H1 (cell line): ENCODE measurements around the gene ENPP1.

Experiments used
- EP300 ChIP-seq, 2 experiments: IDR thresholded peaks; 1 replicate in 1 of 2; 2 replicates in 1 of 2; pipeline ENCODE4 v1.6.1; 2011 to 2012; ENCODE audit warnings: low read depth in 2 of 2, low read length in 2 of 2, mild to moderate bottlenecking in 2 of 2, borderline replicate concordance in 1 of 2, inconsistent platforms in 1 of 2, moderate library complexity in 1 of 2
- PHF8 ChIP-seq: fragments of 200-600 bp; sonication (generic); conservative IDR thresholded peaks from 2 replicates; pipeline ENCODE4 v1.7.1; 2012; ENCODE audit warnings: low read depth, mild to moderate bottlenecking, inconsistent platforms, low read length, moderate library complexity
- POLR2A ChIP-seq, 2 experiments: IDR thresholded peaks; 1 replicate in 1 of 2; 2 replicates in 1 of 2; pipeline ENCODE4 v1.6.1; 2011; ENCODE audit warnings: low read depth in 2 of 2, low read length in 2 of 2, mild to moderate bottlenecking in 2 of 2; ENCODE audit errors: control extremely low read depth in 1 of 2
- RFX5 ChIP-seq: IDR thresholded peaks from 2 replicates; pipeline ENCODE4 v1.6.1; 2011; ENCODE audit warnings: low read depth, low read length, improper control_type of control experiment, borderline replicate concordance
- SAP30 ChIP-seq: fragments of 300-600 bp; sonication (generic); IDR thresholded peaks from 2 replicates; pipeline ENCODE4 v1.7.1; 2012; ENCODE audit warnings: low read length, moderate library complexity, mild to moderate bottlenecking, inconsistent platforms; ENCODE audit not compliant: insufficient read depth, insufficient replicate concordance
- SIN3A ChIP-seq, 2 experiments: IDR thresholded peaks in 1 of 2; conservative IDR thresholded peaks in 1 of 2; 2 replicates each; pipeline ENCODE4 v1.6.1; 2011 to 2012; ENCODE audit warnings: low read length in 2 of 2, improper control_type of control experiment in 1 of 2, low read depth in 1 of 2, mild to moderate bottlenecking in 1 of 2
- TAF1 ChIP-seq: IDR thresholded peaks from 2 replicates; pipeline ENCODE4 v1.6.1; 2011; ENCODE audit warnings: mild to moderate bottlenecking, low read depth, low read length
- TF ChIP-seq, protein P1 (sequence below): IDR thresholded peaks from 2 replicates; pipeline ENCODE4 v1.6.1; 2012; ENCODE audit warnings: inconsistent platforms
- TF ChIP-seq, protein P2 (sequence below), 3 experiments: IDR thresholded peaks; 1 replicate in 2 of 3; 2 replicates in 1 of 3; pipeline versions ENCODE4 v1.5.1 to v1.6.1; 2011; ENCODE audit warnings: low read length in 3 of 3, mild to moderate bottlenecking in 3 of 3, inconsistent platforms in 2 of 3, low read depth in 1 of 3, moderate library complexity in 1 of 3; ENCODE audit not compliant: insufficient read depth in 1 of 3; ENCODE audit errors: control extremely low read depth in 1 of 3
- TF ChIP-seq, protein P3 (sequence below): IDR thresholded peaks from 2 replicates; pipeline ENCODE4 v1.6.1; 2012; ENCODE audit warnings: low read length, inconsistent platforms

- TF ChIP-seq, protein P1, sequence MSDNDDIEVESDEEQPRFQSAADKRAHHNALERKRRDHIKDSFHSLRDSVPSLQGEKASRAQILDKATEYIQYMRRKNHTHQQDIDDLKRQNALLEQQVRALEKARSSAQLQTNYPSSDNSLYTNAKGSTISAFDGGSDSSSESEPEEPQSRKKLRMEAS: no peak
- TF ChIP-seq POLR2A (IDR thresholded peaks at IDR 0.05; ENCODE audit: control extremely low read depth in 1 of 2, low read depth in 2 of 2, low read length in 2 of 2) (no peak), RFX5 (no peak), PHF8 (no peak), TAF1 (no peak), SIN3A (conservative IDR thresholded peaks at IDR 0.05 in 1 of 2, IDR thresholded peaks at IDR 0.05 in 1 of 2; ENCODE audit: low read depth in 1 of 2, low read length in 2 of 2) (no peak), EP300 (IDR thresholded peaks at IDR 0.05; ENCODE audit: borderline replicate concordance in 1 of 2, low read depth in 2 of 2, low read length in 2 of 2) (no peak), SAP30 (no peak)
- TF ChIP-seq, protein P2, sequence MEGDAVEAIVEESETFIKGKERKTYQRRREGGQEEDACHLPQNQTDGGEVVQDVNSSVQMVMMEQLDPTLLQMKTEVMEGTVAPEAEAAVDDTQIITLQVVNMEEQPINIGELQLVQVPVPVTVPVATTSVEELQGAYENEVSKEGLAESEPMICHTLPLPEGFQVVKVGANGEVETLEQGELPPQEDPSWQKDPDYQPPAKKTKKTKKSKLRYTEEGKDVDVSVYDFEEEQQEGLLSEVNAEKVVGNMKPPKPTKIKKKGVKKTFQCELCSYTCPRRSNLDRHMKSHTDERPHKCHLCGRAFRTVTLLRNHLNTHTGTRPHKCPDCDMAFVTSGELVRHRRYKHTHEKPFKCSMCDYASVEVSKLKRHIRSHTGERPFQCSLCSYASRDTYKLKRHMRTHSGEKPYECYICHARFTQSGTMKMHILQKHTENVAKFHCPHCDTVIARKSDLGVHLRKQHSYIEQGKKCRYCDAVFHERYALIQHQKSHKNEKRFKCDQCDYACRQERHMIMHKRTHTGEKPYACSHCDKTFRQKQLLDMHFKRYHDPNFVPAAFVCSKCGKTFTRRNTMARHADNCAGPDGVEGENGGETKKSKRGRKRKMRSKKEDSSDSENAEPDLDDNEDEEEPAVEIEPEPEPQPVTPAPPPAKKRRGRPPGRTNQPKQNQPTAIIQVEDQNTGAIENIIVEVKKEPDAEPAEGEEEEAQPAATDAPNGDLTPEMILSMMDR (IDR thresholded peaks at IDR 0.05; ENCODE audit: control extremely low read depth in 1 of 3, insufficient read depth in 1 of 3, low read depth in 1 of 3, low read length in 3 of 3): no peak
- TF ChIP-seq, protein P3, sequence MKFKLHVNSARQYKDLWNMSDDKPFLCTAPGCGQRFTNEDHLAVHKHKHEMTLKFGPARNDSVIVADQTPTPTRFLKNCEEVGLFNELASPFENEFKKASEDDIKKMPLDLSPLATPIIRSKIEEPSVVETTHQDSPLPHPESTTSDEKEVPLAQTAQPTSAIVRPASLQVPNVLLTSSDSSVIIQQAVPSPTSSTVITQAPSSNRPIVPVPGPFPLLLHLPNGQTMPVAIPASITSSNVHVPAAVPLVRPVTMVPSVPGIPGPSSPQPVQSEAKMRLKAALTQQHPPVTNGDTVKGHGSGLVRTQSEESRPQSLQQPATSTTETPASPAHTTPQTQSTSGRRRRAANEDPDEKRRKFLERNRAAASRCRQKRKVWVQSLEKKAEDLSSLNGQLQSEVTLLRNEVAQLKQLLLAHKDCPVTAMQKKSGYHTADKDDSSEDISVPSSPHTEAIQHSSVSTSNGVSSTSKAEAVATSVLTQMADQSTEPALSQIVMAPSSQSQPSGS: no peak
These were observed 51.1 kb downstream of the ENPP1 start for GRCh38 chr6:131858765-131859415.
